ENCODE results near the gene CRELD2.

The CRELD2 gene

GRCh38 chr22:49945042-49945794, 26.8 kb downstream of the CRELD2 start:
- peak; percentile 53 for DNase-seq (ENCODE audit: low read depth)

- no peak for DNase-seq (ENCODE audit: low read depth)
Measured at GRCh38 chr22:49946612-49947295, 28.3 kb downstream of the CRELD2 start.

GRCh38 chr22:49947296-49947622, 28.8 kb downstream of the CRELD2 start:
- DNase-seq (ENCODE audit: low read depth): no peak

GRCh38 chr22:49948116-49948957, 29.9 kb downstream of the CRELD2 start:
- DNase-seq (ENCODE audit: low read depth): no peak

- DNase-seq (ENCODE audit: low read depth): no peak
Measured at GRCh38 chr22:49948958-49949913, 30.8 kb downstream of the CRELD2 start.

GRCh38 chr22:49949914-49950292, 31.5 kb downstream of the CRELD2 start:
- no peak for DNase-seq (ENCODE audit: low read depth)

- no peak for DNase-seq (ENCODE audit: low read depth)
Measured at GRCh38 chr22:49950396-49950994, 32.1 kb downstream of the CRELD2 start.

- DNase-seq (ENCODE audit: low read depth): no peak
Measured at GRCh38 chr22:49951000-49951677, 32.7 kb downstream of the CRELD2 start.

- no peak for DNase-seq (ENCODE audit: low read depth)
Measured at GRCh38 chr22:49951678-49951985, 33.2 kb downstream of the CRELD2 start.

GRCh38 chr22:49951986-49952896, 33.8 kb downstream of the CRELD2 start:
- no peak for DNase-seq (ENCODE audit: low read depth)

- no peak for DNase-seq (ENCODE audit: low read depth)
Measured at GRCh38 chr22:49953027-49953679, 34.7 kb downstream of the CRELD2 start.

GRCh38 chr22:49953680-49954344, 35.4 kb downstream of the CRELD2 start:
- no peak for DNase-seq (ENCODE audit: low read depth)

- DNase-seq (ENCODE audit: low read depth): no peak
Measured at GRCh38 chr22:49954354-49954753, 35.9 kb downstream of the CRELD2 start.

- no peak for DNase-seq (ENCODE audit: low read depth)
Measured at GRCh38 chr22:49954991-49955580, 36.7 kb downstream of the CRELD2 start.

- DNase-seq (ENCODE audit: low read depth): no peak
Measured at GRCh38 chr22:49955581-49956417, 37.4 kb downstream of the CRELD2 start.

GRCh38 chr22:49956418-49956770, 38.0 kb downstream of the CRELD2 start:
- DNase-seq (ENCODE audit: low read depth): no peak

Measured in T follicular helper cell (primary cell).